Upper lobe of left lung (tissue), 4 donors: ENCODE measurements around the gene FMO4.

ENCODE experiments used
- CTCF ChIP-seq, 6 experiments: fragments of 450-650 bp in 4 of 6; fragments of 200-600 bp in 2 of 6; sonication (generic) in 2 of 6; IDR thresholded peaks; one replicate each; pipeline ENCODE4 v1.5.1; 2016 to 2019; ENCODE audit warnings: antibody characterized with exemption in 6 of 6
- POLR2AphosphoS5 ChIP-seq, 2 donors: sonication (generic); formaldehyde crosslinking; IDR thresholded peaks; one replicate each; pipeline ENCODE4 v1.5.1; 2017; ENCODE audit warnings: antibody characterized with exemption in 2 of 2

GRCh38 chr1:171277534-171277933 is 36.4 kb upstream of the FMO4 start:
- TF ChIP-seq CTCF (IDR thresholded peaks at IDR 0.05) (no peak), POLR2AphosphoS5 (IDR thresholded peaks at IDR 0.05) (no peak)
